ENCODE results near the gene NUPR1. TPM values are rescaled to one million over a fixed set of nuclear protein-coding genes. Genes with fewer than 3 reads are reported as not detected.

NUPR1 gene
- total and polyA plus RNA-seq, 2 of the 13 experiments (the other 11 are each of a cell fraction or from before 2014, with no cell fraction given): 18.0 to 25.6 TPM

GRCh38 chr16:28531777-28532744 lies 6.7 kb downstream of the NUPR1 start (continued):
- no peak for TF ChIP-seq ZNF639 (CRISPR knock-in tag; conservative IDR thresholded peaks at IDR 0.05)
- peak; percentile 60; the same call in 1 of the 2 replicates for TF ChIP-seq TBX2 (CRISPR knock-in tag; IDR thresholded peaks at IDR 0.05; ENCODE audit: borderline replicate concordance)
- TF ChIP-seq ZNF280B (CRISPR knock-in tag; IDR thresholded peaks at IDR 0.05; ENCODE audit: borderline replicate concordance): no peak
- TF ChIP-seq RFX3 (CRISPR knock-in tag; IDR thresholded peaks at IDR 0.05): no peak
- no peak for TF ChIP-seq EED (CRISPR knock-in tag; IDR thresholded peaks at IDR 0.05)
- TF ChIP-seq FOSL2 (CRISPR knock-in tag; IDR thresholded peaks at IDR 0.05): no peak
- no peak for TF ChIP-seq SNAPC2 (CRISPR knock-in tag; IDR thresholded peaks at IDR 0.05)
- no peak for TF ChIP-seq ZNF274 (CRISPR knock-in tag; IDR thresholded peaks at IDR 0.05)
- no peak for TF ChIP-seq YEATS4 (CRISPR knock-in tag; IDR thresholded peaks at IDR 0.05; ENCODE audit: borderline replicate concordance)
- TF ChIP-seq NBN (conservative IDR thresholded peaks at IDR 0.05): no peak
- 0 out of 2 replicates have a peak, but pooled peaks have one; percentile 31 for TF ChIP-seq RXRA (CRISPR knock-in tag; IDR thresholded peaks at IDR 0.05)
- no peak for TF ChIP-seq ZNF569 (CRISPR knock-in tag; IDR thresholded peaks at IDR 0.05; ENCODE audit: borderline replicate concordance)
- TF ChIP-seq GATAD2A (CRISPR knock-in tag; IDR thresholded peaks at IDR 0.05): no peak; the same call in 1 of the 2 replicates
- TF ChIP-seq ZNF234 (CRISPR knock-in tag; conservative IDR thresholded peaks at IDR 0.05): no peak
- 0 out of 2 replicates have a peak, but pooled peaks have one; percentile 18 for TF ChIP-seq ELF3 (CRISPR knock-in tag; IDR thresholded peaks at IDR 0.05)
- TF ChIP-seq ZBTB34 (CRISPR knock-in tag; IDR thresholded peaks at IDR 0.05): no peak
- no peak for TF ChIP-seq CHD2 (IDR thresholded peaks at IDR 0.05; ENCODE audit: low read depth, low read length)
- no peak for TF ChIP-seq ZNF414 (CRISPR knock-in tag; IDR thresholded peaks at IDR 0.05)
- TF ChIP-seq PPARG (CRISPR knock-in tag; conservative IDR thresholded peaks at IDR 0.05): peak; percentile 85
- TF ChIP-seq ZNF33B (CRISPR knock-in tag; IDR thresholded peaks at IDR 0.05): no peak
- TF ChIP-seq SMAD9 (CRISPR knock-in tag; IDR thresholded peaks at IDR 0.05): no peak
- TF ChIP-seq AGO2 (optimal IDR thresholded peaks at IDR 0.05; ENCODE audit: low read depth, low read length): no peak
- peak; percentile 41; the same call in 1 of the 2 replicates for TF ChIP-seq POLR2G (IDR thresholded peaks at IDR 0.05; ENCODE audit: low read depth, low read length)
- TF ChIP-seq PCBP2 (optimal IDR thresholded peaks at IDR 0.05; ENCODE audit: low read depth, low read length, poor library complexity, severe bottlenecking): no peak
- TF ChIP-seq ZNF839 (CRISPR knock-in tag; IDR thresholded peaks at IDR 0.05; ENCODE audit: borderline replicate concordance): no peak
